ENCODE data around the gene TMEM202. TPM values are rescaled to one million over a fixed set of nuclear protein-coding genes. Genes with fewer than 3 reads are reported as not detected.

TMEM202 gene
- not detected for total RNA-seq

GRCh38 chr15:72397796-72398588, at the start of gene TMEM202:
TMEM202 (plus strand) TSS chr15:72398305; CDS start chr15:72398327, 22 bp downstream.
- DNase-seq (ENCODE audit: low spot score in 2 of 2), result no peak
- TF ChIP-seq POLR2A (IDR thresholded peaks at IDR 0.05), result no peak
- TF ChIP-seq EP300 (IDR thresholded peaks at IDR 0.05), result no peak
- TF ChIP-seq CTCF (IDR thresholded peaks at IDR 0.05), result no peak
- H3K4me3 ChIP-seq, result no peak within 1 kb of the TSS
- H3K27me3 ChIP-seq, result no peaks in the 10 kb centered on the region
- H3K36me3 ChIP-seq, result no peaks in the 10 kb centered on the region
- 66 to 72% methylated on average over 4 of the region's 4 CpGs for WGBS, 2 donors
- no peaks in the 10 kb centered on the region for H3K9me3 ChIP-seq
- no peaks in the 10 kb centered on the region for H3K4me1 ChIP-seq
- no peak within 1 kb of the TSS for H3K27ac ChIP-seq

GRCh38 chr15:72353266-72353665, 44.8 kb upstream of the TMEM202 start:
- 85 to 86% methylated on average over 2 of the region's 2 CpGs for WGBS, 2 donors

GRCh38 chr15:72354496-72354895, 43.6 kb upstream of the TMEM202 start:
- no peak for TF ChIP-seq POLR2A (IDR thresholded peaks at IDR 0.05)
- TF ChIP-seq CTCF (IDR thresholded peaks at IDR 0.05), result no peak
- no peak for TF ChIP-seq EP300 (IDR thresholded peaks at IDR 0.05)
- Histone ChIP-seq H3K4me1 (peaks cover 0 to 18% (median 9%) of the 10 kb centered on the region in 4 donors), H3K27me3 (no peaks in the 10 kb centered on the region), H3K4me3 (no peak overlapping the region), H3K9me3 (no peaks in the 10 kb centered on the region), H3K27ac (no peak overlapping the region), H3K36me3 (peaks cover 0 to 74% (median 8%) of the 10 kb centered on the region in 3 donors)
- WGBS, 2 donors, result 95 to 96% methylated on average over 1 of the region's 1 CpG
- no peak for DNase-seq (ENCODE audit: low spot score in 2 of 2)

More at GRCh38 chr15:72353266-72353665, 44.8 kb upstream of the TMEM202 start:
- Histone ChIP-seq H3K27me3 (no peaks in the 10 kb centered on the region), H3K4me1 (peaks cover 0 to 6% (median 2%) of the 10 kb centered on the region in 4 donors), H3K36me3 (peaks cover 3 to 87% (median 8%) of the 10 kb centered on the region in 3 donors), H3K27ac (no peak overlapping the region), H3K9me3 (no peaks in the 10 kb centered on the region), H3K4me3 (no peak overlapping the region)
- TF ChIP-seq POLR2A (IDR thresholded peaks at IDR 0.05) (no peak), CTCF (IDR thresholded peaks at IDR 0.05) (no peak), EP300 (IDR thresholded peaks at IDR 0.05) (no peak)
- no peak for DNase-seq (ENCODE audit: low spot score in 2 of 2)

GRCh38 chr15:72358121-72358520, 40.0 kb upstream of the TMEM202 start:
- WGBS, 2 donors, result 76 to 77% methylated on average over 3 of the region's 3 CpGs
- Histone ChIP-seq H3K27me3 (no peaks in the 10 kb centered on the region), H3K36me3 (peaks cover 0 to 38% (median 0%) of the 10 kb centered on the region in 3 donors), H3K4me3 (no peak overlapping the region), H3K27ac (peak overlapping the region in 2 of 4 donors; percentile 40 to 67), H3K9me3 (no peaks in the 10 kb centered on the region), H3K4me1 (peaks cover 0 to 32% (median 11%) of the 10 kb centered on the region in 4 donors)
- TF ChIP-seq CTCF (IDR thresholded peaks at IDR 0.05) (no peak), EP300 (IDR thresholded peaks at IDR 0.05) (no peak), POLR2A (IDR thresholded peaks at IDR 0.05) (no peak)
- DNase-seq (ENCODE audit: low spot score in 2 of 2), result no peak

- TF ChIP-seq POLR2A (IDR thresholded peaks at IDR 0.05) (no peak), EP300 (IDR thresholded peaks at IDR 0.05) (peak in 1 of 2 donors; percentile 68)
- no peaks in the 10 kb centered on the region for H3K9me3 ChIP-seq
- peaks cover 0 to 32% (median 11%) of the 10 kb centered on the region in 4 donors for H3K4me1 ChIP-seq
- H3K36me3 ChIP-seq, result peaks cover 0 to 34% (median 0%) of the 10 kb centered on the region in 3 donors
- peak overlapping the region in 2 of 4 donors; percentile 40 to 67 for H3K27ac ChIP-seq
- H3K4me3 ChIP-seq, result no peak overlapping the region
- peak in 1 of 2 donors; percentile 27 for DNase-seq (ENCODE audit: low spot score in 2 of 2)
- H3K27me3 ChIP-seq, result no peaks in the 10 kb centered on the region
- WGBS, 2 donors, result 28 to 36% methylated on average over 7 of the region's 7 CpGs
These were observed 39.4 kb upstream of the TMEM202 start for GRCh38 chr15:72358650-72359171.
